K562 treated with DMSO at 1 percent for 48 hours (cell line): ENCODE results near the gene STOML2. TPM values are rescaled to one million over a fixed set of nuclear protein-coding genes. Genes with fewer than 3 reads are reported as not detected.

Experiments used
- total RNA-seq: library from RNA; unstranded; fragments of 300-600 nt; gene quantifications from 2 replicates; pipeline ENCODE4 v1.2.3, GENCODE V29; 2022; ENCODE audit warnings: low replicate concordance; ENCODE audit errors: extremely low read depth

Gene STOML2, protein sequence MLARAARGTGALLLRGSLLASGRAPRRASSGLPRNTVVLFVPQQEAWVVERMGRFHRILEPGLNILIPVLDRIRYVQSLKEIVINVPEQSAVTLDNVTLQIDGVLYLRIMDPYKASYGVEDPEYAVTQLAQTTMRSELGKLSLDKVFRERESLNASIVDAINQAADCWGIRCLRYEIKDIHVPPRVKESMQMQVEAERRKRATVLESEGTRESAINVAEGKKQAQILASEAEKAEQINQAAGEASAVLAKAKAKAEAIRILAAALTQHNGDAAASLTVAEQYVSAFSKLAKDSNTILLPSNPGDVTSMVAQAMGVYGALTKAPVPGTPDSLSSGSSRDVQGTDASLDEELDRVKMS
- total RNA-seq, result not detected in 2 replicates

DNA sequence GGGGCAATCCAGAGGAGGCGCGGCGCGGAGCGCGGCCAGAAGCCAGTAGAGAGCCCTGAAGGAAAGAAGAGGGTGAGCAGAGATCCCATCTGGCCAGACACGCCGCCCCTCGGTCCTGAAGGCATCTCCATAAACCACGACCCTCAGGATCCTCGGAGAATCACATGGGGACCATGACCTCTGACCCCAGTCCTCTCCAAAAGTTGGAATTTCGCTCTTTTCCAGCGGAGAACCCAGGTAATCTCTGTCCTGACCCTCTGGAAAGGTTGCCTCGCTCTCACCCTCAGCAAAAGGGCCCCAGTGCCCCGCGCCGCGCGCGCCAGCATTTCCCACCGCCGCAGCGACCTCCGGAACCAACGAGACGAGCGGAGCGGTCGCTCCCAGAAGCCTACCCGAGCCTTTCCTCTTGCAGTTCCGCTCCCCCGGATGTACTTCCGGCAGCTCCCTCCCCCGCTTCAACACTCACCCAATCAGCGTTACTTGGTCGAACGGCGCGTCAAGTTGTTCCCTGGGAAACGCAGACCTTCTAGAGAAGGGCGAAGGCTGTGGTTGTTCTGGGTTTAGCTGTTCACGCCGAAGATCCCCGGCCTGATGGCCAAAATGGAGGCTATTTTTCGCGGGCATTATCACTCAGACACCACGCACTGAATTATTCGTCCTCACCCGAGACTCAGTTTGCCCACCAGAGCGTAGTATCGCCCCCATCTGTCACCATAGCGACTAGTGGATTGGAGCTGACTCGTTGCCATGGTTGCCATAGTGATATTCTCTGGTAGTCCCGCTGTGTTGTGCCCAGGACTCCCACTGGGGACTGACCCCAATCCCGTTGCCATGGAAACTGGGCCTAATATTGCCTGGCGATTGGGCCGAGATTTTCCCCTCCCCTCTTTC lies at the start of gene STOML2:
STOML2 (minus strand) TSS at position 363 of the 891 bp plus-strand sequence; CDS start at position 326, 37 bp downstream.

DNA sequence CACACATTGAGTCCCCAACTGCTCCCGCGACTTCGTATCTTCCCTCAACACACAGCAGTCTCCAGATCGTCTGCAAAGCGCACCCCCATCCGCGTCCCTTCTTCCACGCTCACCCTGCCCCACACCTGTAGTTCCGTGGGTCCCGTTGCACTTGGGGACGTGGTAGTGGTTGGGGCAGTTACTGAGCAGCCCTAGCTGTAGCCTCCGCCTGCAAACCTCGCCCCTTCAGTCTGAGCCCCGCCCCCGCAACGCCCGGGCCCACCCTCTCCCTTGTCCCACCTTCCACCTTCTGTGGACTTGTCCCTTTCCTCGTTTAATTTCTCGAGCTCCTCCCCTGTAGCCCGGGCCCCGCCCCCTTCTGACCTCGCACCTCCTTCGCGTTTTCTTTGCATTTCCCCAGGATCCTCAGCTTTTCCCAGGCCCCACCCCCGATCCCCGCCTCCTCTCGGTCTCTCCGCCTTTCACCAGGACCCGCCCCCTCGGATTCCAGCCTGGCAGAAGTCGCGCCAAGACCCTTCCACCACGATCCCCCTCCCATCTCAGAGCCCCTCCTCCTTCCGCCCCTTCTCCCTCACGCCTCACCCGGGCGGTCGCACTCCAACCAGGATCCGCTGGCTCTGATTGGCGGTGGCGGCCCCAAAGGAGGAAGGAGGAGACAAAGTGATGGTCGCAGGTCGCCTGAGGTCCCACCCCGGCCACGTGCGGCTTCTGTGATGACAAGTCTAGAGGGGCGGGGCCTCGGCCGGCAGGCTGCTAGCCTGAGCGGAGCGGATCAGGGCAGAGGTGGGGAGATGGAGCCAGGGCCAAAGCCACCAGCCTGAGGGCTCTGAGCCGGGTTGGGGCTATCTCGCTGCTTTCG lies 13.0 kb upstream of the STOML2 start, which contains the start of gene ATOSB:
ATOSB (minus strand) TSS at position 183 of the 859 bp plus-strand sequence. CDS start 7,588 bp downstream, outside the sequence.

DNA sequence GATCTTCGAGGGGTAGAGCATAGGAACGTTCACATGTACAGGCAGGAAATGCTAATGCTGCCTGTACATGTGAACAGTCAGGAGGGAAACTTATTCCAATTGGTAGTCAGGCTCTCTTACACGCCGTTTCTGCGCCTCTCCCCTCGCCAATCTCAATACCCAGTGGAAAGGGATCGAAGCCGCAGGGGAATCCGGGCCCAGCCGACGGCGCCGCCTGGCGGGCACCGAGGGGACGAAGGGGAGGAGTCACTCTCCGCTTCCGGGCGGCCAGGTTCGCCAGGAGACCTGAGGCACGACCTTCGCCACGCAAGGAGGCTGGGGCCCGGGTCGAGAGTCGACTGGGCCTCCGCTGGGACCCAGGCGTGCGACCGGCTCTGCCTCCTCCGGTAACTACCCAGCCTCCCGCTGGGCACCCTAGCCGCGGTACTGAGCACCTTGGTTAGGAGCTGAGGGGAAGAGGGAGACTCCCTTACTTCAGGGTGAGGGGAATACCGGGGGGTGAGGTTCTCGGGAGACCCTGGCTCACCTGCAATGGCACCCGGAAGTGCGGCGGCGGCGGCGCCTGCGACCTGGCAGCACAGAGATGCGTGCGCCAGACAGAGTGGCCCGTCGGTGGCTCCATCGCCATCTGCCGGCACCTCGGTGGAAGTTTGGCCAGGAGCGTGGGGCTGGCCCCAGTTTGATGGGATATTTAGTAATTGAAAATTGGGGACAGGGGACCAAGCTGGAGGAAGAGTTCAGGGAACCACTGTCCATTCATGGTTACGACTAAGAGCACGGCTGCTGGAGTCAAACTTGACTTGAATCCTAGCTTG lies 6.7 kb downstream of the STOML2 start, which contains the start of gene PIGO:
PIGO (minus strand) TSS at position 557 of the 815 bp plus-strand sequence. CDS start 1,026 bp downstream, outside the sequence.

DNA sequence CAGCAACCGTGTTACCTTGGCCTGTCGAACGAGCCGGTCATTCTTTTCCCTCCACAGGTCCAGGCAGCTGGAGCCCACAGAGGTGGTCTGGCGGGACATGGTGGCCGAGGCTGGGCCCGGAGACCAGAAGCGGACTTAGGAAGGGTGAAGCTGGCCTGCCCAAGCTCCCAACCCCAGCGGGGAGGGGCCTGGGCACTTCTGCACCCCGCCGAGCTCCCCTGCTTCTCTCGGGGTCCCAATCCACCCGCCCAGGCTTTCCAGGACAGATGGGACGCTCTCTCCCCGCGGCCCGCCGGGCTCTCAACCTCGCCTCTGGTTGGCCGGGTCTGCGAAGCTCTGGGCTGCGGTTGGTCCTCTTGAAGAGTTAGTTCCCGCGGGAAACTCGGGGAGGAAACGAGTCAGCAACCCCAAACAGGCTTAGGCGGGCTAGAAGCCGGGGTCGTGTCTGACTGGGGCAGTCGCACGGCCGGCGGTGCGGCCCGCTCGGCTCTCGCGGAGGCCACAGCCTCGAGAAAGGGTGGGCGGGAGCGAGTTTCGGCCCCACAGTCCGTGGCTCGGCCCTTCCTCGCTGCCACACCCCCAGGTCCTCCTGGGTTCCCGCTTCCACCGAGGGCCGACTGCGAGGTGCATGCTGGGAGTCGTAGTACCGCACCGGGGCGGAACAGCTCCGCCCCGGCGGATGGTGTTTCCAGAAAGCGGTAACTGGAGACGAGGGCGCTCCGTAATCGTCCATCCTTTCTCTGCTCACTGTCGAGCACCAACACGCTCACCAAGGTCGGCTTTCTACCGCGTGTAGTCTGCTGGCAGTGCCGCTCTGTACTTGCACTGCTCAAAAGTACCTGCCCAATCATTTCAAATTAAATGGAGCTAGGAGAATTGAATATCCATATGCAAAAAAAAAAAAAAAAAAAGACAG lies 23.2 kb downstream of the STOML2 start, which contains the start of gene FANCG:
FANCG (minus strand) TSS at position 517 of the 916 bp plus-strand sequence; CDS start at position 99, 418 bp downstream.

DNA sequence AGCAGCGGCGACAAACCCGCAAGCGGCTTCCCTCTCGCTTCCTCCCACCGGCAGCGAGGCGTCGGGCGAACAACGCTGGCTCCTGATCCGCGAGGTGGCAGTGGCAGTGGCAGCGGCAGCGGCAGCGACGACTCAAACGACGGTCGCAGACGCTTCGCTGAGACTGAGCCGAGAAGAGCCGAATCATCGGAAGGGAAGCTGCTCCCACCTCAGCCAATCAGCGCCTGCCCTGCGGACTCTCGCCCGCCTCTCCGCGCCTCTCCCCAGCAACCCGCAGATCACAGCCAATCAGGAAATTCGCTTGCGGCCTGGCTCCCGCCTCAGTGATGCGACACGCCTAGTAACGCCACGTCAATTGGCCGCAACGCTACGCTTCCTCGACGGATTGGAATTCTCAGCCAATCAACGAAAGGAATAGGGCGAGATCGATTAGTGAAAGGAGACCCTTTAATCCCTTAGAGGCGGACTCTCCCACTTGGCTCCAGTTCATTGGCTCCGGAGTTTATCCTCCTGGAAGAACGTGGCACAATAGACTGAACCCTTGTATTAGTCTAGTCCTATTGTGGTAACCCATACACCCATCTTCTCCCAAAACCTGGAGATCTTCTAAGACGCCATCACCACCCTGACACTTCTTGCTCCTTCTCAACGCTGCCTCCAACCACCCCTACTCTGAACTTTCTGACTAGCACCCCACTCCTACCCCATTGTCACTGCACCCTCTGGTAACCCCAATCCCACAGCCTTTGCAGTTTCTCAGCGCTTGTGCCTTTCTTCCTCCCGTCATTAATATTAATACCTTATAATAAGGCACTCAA lies 30.3 kb downstream of the STOML2 start, which contains the start of gene VCP:
VCP (minus strand) TSS at position 165 of the 818 bp plus-strand sequence. CDS start 272 bp downstream, outside the sequence.

Other genes with a start within 250 kb of the STOML2 start
- not detected in 2 replicates for gene PHF24, start 144.8 kb downstream of the STOML2 start, total RNA-seq
- not detected in 2 replicates for gene DNAJB5, start 113.4 kb downstream of the STOML2 start, total RNA-seq
- 110 TPM in 1 of 2 replicates, not detected in the other for gene VCP, start 30.5 kb downstream of the STOML2 start, total RNA-seq
- not detected in 2 replicates for gene FANCG, start 23.2 kb downstream of the STOML2 start, total RNA-seq
- not detected in 2 replicates for gene PIGO, start 6.5 kb downstream of the STOML2 start, total RNA-seq
- not detected in 2 replicates for gene ATOSB, start 12.7 kb upstream of the STOML2 start, total RNA-seq
- gene UNC13B, start 58.9 kb upstream of the STOML2 start, total RNA-seq, result not detected in 2 replicates